Lung (tissue), 12 donors: ENCODE results near the gene RABGGTA. TPM values are rescaled to one million over a fixed set of nuclear protein-coding genes. Genes with fewer than 3 reads are reported as not detected.

Experiments
- ATAC-seq: fragments of 200-7000 bp; cut with Tn5 transposase; one replicate; pipeline ENCODE4 v1.9.1; 2020; ENCODE audit warnings: moderate number of reproducible peaks; ENCODE audit not compliant: insufficient read depth, low FRiP score
- DNase-seq, 3 donors: peaks; one replicate each; pipeline ENCODE4 v3.0.0-alpha.2; 2013 to 2017
- H3K27ac ChIP-seq, 2 donors: one replicate each; pipeline ENCODE4 v1.5.1; 2013; ENCODE audit warnings: mild to moderate bottlenecking in 2 of 2, moderate library complexity in 2 of 2, control low read depth in 1 of 2, inconsistent platforms in 1 of 2, low read depth in 1 of 2, low read length in 1 of 2
- H3K27me3 ChIP-seq, 3 donors: one replicate each; pipeline ENCODE4 v1.5.1; 2013; ENCODE audit warnings: low read length in 2 of 3; ENCODE audit not compliant: control insufficient read depth in 3 of 3, insufficient read depth in 3 of 3
- H3K36me3 ChIP-seq, 4 donors: one replicate each; pipeline ENCODE4 v1.5.1; 2013; ENCODE audit warnings: low read length in 4 of 4, mild to moderate bottlenecking in 1 of 4, moderate library complexity in 1 of 4; ENCODE audit not compliant: control insufficient read depth in 4 of 4, insufficient read depth in 4 of 4
- H3K4me1 ChIP-seq, 5 donors: one replicate each; pipeline ENCODE4 v1.5.1; 2013; ENCODE audit warnings: low read length in 5 of 5, mild to moderate bottlenecking in 2 of 5, moderate library complexity in 1 of 5; ENCODE audit not compliant: control insufficient read depth in 5 of 5, insufficient read depth in 5 of 5
- H3K4me3 ChIP-seq: one replicate; pipeline ENCODE4 v1.5.1; 2013; ENCODE audit warnings: mild to moderate bottlenecking, control low read depth, moderate library complexity
- H3K9ac ChIP-seq, 2 donors: one replicate each; pipeline ENCODE4 v1.5.1; 2013; ENCODE audit warnings: low read length in 2 of 2, control low read depth in 1 of 2; ENCODE audit not compliant: insufficient read depth in 1 of 2
- H3K9me3 ChIP-seq, 4 donors: one replicate each; pipeline ENCODE4 v1.5.1; 2013; ENCODE audit warnings: low read length in 3 of 4, mild to moderate bottlenecking in 1 of 4, moderate library complexity in 1 of 4; ENCODE audit not compliant: control insufficient read depth in 4 of 4, insufficient read depth in 3 of 4
- WGBS, 2 donors: extraction: QIAGEN DNeasy Blood & Tissue Kit; methylation state at CpG; one replicate each; pipeline ENCODE4 v1.1.7; 2013; 5-methylcytosine and 5-hydroxymethylcytosine counted together
- polyA plus RNA-seq, 2 donors: library from polyadenylated mRNA; stranded (reverse); fragments of 200-250 nt; gene quantifications; one replicate each; pipeline ENCODE4 v1.2.1, GENCODE V29; 2013
- total RNA-seq, 2 donors: library from RNA; depleted of rRNA in 1 of 2; stranded (reverse); fragments of >200 nt in 1 of 2; gene quantifications; one replicate each; pipeline ENCODE4 v1.2.1, GENCODE V29; 2014 to 2021
- TF ChIP-seq, protein P1 (sequence below): IDR thresholded peaks from 2 replicates; pipeline ENCODE4 v1.5.1; 2012; ENCODE audit warnings: mild to moderate bottlenecking; ENCODE audit errors: control extremely low read depth, extremely low read depth
- donor health status: control.
- donor health status: control.
- donor health status: Bipolar disorder and iron deficiency.
- donor health status: healthy.
- donor health status: DM: yes; HTN: yes; CAD: no.

RABGGTA gene
- total and polyA plus RNA-seq, 4 donors, result 19.7 to 55.8 (median 42.9) TPM

DNA sequence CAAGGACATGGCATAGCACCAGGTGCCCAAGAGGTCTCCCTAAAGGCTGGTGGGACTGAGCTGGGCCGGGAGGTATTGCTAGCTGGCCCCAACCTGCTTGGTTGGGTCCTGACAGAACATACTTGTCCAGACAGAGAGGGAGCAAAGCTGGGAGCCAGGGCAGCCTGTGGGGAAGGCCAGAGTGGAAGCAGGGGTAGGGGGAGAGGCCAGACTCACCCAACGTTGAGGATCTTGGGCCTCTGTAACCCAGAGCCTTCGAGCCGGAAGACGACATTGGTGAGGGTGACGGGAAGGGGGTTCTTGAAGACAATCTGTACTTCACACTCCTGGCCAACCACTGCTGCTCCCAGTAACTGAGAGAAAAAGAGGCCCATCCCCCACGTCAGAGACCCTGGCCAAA, 17.5 kb downstream of the RABGGTA start:
- 88 to 93% methylated on average over 7 of the region's 7 CpGs for WGBS, 2 donors
- H3K4me3 ChIP-seq, result no peak overlapping the region
- ATAC-seq, result no peak

DNA sequence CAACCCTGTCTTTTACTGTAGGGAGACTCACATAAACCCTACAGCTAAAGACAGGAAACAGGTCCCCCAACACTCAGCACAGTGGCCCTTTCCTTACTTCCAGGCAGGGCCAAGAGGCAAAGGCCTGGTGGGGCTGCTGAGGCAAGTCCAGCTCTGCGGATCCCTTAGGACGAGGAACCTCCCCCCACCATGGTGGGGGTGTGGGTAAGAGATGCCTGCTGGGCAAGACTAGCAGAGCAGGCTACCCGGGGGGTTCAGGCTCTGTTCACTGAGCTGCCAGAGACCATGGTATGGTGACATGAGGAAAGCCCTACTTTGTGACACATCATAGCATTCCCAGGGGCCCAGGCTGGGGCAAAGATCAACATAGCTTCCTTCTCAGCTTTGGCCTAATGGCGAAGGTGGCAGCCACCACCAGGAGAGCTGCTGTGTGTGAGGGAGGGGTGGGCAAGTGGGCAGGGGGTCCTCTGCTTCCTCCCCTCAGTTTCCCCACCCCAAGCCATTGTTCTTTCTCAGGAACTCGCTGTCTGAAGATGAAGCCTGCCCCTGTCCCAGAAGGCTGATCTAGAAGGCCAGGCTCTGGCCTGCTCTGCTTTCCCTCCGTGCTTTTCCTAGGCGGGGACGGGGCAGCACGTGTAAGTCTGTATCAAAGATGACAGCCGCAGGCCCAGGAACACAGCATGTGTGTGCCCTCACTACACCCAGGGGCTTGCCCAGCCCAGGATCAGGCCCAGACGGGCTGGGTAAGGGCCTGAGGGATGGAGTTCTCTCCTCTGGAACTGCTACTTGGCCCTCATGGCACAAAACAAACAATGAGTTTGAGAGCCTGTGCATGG, 18.9 kb downstream of the RABGGTA start:
- H3K27ac ChIP-seq, result peak overlapping the region in 1 of 2 donors; percentile 26
- peaks cover 0 to 16% (median 0%) of the 10 kb centered on the region in 4 donors for H3K36me3 ChIP-seq
- ATAC-seq (no peak), DNase-seq (no peak)
- no peak overlapping the region for H3K9ac ChIP-seq
- H3K9me3 ChIP-seq, result no peaks in the 10 kb centered on the region
- TF ChIP-seq, protein P1, sequence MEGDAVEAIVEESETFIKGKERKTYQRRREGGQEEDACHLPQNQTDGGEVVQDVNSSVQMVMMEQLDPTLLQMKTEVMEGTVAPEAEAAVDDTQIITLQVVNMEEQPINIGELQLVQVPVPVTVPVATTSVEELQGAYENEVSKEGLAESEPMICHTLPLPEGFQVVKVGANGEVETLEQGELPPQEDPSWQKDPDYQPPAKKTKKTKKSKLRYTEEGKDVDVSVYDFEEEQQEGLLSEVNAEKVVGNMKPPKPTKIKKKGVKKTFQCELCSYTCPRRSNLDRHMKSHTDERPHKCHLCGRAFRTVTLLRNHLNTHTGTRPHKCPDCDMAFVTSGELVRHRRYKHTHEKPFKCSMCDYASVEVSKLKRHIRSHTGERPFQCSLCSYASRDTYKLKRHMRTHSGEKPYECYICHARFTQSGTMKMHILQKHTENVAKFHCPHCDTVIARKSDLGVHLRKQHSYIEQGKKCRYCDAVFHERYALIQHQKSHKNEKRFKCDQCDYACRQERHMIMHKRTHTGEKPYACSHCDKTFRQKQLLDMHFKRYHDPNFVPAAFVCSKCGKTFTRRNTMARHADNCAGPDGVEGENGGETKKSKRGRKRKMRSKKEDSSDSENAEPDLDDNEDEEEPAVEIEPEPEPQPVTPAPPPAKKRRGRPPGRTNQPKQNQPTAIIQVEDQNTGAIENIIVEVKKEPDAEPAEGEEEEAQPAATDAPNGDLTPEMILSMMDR, result no peak
- no peaks in the 10 kb centered on the region for H3K27me3 ChIP-seq
- H3K4me1 ChIP-seq, result no peaks in the 10 kb centered on the region
- 82 to 84% methylated on average over 11 of the region's 11 CpGs for WGBS, 2 donors
- no peak overlapping the region for H3K4me3 ChIP-seq

More for the DNA sequence above, 17.5 kb downstream of the RABGGTA start:
- Histone ChIP-seq H3K27me3 (no peaks in the 10 kb centered on the region), H3K27ac (no peak overlapping the region), H3K36me3 (peaks cover 0 to 16% (median 0%) of the 10 kb centered on the region in 4 donors), H3K4me1 (peaks cover 0 to 2% (median under 1%) of the 10 kb centered on the region in 5 donors), H3K9me3 (no peaks in the 10 kb centered on the region), H3K9ac (no peak overlapping the region)
- no peak for DNase-seq
- TF ChIP-seq, protein P1, result no peak

DNA sequence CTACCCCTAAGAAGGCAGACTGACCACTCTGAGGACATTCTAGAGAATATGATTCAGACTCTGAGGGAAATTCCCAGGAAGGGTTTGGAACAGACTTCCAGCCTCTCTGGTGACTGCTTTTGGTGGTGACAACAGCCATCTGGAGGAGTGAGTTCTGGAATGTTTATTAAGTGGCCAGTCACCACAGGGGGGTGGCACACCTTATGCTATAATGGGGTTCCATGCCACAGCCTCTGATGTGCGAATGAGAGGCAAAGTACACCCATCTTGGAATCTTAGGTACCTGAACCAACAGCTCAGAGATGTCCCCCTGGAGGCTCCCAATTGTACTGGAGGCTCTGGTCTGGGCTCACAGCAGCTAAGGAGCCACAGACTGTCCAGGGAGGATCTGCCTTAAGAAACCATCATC, 19.5 kb downstream of the RABGGTA start:
- Histone ChIP-seq H3K36me3 (peaks cover 0 to 16% (median 0%) of the 10 kb centered on the region in 4 donors), H3K9ac (no peak overlapping the region), H3K9me3 (no peaks in the 10 kb centered on the region), H3K27me3 (no peaks in the 10 kb centered on the region), H3K4me1 (no peaks in the 10 kb centered on the region), H3K27ac (peak overlapping the region in 1 of 2 donors; percentile 26), H3K4me3 (no peak overlapping the region)
- WGBS, 2 donors, result 80 to 87% methylated on average over 1 of the region's 1 CpG
- DNase-seq (no peak), ATAC-seq (peak; percentile 39)
- TF ChIP-seq, protein P1, result no peak
